Activated CD4-positive, CD25-positive, alpha-beta regulatory T cell (primary cell): ENCODE data around the gene NAA16.

Source experiments
- DNase-seq, 4 experiments: peaks; one replicate each; lab custom pipeline; 2025; lab: John Stamatoyannopoulos, UW

Gene NAA16

DNA sequence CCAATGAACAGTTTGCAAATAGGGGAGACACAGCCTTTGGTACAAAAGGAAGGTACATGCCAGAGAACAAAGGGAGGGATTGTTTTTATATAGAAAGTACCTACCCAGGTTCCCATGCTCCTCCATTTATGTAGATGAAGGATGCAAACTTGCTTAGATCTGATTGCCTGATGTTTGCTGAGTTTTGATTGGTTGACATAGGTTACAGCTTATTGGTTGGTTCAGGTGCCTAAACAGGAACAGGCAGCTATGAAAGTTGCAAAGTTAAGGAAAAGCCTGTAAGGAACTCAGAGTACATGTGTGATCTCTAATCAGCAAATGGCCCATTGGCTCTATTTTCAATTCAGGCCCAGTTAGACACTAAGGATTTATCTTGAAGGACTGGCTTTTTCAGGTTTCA is 6.5 kb upstream of the NAA16 start:
- no peak for DNase-seq

DNA sequence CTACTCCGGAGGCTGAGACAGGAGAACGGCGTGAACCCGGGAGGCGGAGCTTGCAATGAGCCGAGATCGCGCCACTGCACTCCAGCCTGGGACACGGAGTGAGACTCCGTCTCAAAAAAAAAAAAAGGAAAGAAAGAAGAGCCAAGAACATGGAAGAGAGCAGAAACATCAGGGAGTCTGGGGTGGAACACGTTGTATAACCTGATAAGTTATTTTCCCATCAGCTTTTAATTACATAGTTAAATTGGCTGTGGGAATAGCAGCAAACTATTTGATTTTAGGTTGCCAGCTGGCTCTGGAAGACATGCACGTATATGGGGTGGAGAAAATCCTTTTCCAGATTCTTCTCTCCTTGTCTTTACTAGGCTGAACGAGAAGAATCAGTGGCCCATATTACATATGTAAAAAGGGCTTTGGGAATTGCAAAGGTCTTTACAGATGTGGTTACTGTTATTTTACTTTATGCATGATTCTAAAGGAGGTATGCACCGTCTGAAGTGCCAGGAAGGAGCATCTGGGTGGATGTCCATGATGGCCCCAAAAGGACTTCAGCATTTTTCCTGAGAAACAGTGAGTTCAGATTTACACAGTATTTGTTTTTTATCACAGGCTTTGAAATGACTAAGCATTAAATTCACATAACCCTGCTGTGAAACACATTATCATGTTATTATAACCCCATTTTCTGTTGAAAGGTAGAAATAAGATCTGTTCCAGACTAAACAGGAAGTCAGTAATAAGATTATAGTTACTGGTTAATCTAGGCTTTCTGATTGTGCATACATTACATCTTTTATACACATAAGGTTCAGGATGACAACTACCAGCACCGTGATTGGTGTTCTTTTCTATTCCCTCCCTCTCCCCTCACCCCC is 4.6 kb upstream of the NAA16 start:
- DNase-seq = no peak

DNA sequence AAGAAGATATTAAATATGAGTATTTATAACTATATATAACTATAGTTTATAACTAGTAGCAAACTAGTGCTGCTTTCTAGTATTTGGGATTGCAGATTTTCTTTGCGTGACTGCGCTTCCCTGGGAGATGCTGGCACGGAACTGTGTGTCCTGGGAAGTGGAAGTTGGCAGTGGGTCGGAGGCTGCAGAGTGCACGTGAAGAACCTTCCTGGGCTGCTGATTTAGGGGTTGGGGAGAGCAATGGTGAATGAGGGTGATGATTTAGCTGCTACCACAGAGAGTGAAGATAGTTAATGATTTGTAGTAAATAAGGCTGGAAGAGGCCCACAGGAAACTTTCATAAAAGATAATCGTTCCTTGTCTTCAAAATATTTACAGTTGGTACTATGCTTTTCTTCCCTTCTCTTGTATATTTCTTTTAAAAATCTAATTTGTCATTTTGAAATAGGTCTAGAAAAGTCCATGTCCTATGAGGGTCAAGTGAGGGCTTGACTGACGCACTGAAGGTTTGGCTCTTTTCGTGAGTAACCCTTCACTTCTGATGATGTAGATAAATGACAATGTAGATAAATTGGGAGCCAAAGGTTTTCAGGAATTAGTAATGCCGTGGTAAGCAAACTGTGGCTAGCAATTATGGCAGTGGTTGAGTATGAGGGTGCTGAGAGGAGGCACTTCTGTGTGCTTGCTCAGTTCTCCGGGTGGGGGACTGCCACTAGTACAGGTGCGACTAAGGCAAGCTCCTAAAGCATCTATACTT is 3.0 kb upstream of the NAA16 start:
- no peak for DNase-seq

DNA sequence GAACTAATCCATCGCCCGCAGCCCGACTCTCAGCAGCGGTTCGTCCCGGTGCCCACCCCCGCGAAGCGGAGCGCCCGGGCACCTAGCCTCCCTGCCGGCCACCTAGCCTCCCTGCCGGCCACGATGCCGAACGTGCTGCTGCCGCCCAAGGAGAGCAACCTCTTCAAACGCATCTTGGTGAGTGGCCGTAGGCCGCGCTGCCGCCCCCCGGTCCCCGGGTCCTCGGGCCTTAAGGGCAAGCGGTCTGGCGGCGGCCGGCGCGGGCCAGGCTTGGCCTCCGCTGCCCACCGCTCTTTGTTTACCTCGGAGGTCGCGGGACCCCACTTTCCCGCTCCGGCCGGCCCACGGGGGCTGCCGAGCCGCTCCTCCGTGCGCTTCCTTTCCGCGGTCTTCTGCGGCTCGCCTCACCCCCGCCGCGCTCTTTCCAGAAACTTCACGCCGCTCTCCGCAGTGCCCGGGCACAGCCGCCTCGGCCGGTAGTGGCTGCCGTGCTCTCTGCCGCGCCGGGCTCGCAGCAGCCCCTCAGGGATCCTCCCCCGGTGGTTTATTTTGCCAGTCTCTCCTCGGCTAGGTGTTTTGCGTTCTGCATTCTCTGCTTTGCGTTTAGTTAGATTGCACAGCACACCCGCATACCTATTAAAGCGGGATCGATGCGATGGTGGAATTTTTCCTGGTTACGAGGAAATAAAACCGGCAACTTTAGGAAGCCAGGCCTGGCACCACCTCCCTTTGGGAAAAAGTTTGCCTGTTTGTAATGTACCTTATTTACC is 524 bp downstream of the NAA16 start:
- DNase-seq = peak in 3 of 4 experiments; percentile 30 to 38 (median 35)

DNA sequence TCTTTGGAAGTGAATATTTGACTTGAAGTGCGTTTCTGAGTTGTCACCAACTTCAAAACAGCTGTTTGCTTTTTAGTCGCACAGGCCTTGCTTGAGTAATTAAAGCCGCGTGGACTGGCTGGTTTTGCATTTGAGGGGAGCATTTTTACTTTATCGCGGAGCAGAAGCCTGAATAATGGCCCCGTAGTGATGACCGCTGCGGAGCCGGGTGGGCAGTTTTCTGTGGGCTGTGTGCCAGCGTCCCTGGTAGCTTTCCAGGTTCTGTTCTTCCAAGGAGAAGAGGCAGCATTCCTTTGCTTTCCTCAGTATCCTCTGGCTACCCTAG is 1.1 kb downstream of the NAA16 start:
- no peak for DNase-seq

DNA sequence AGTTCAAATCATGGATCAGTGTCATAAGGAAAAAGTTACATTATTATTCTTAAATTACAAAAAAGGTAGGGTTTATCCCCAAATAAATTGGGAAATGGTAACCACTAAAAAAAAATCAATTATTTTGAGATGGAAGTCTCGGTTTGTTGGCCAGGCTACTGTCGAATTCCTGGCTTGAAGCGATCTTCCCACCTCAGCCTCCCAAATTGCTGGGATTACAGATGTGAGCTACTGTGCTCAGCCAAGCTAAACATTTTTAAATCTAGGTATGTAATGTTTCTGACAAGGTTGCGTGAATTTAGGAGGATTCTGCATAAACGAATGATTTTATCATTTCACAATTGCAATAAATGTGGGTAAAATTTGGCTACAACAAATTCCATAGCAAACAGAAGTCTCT is 2.0 kb downstream of the NAA16 start:
- no peak for DNase-seq

DNA sequence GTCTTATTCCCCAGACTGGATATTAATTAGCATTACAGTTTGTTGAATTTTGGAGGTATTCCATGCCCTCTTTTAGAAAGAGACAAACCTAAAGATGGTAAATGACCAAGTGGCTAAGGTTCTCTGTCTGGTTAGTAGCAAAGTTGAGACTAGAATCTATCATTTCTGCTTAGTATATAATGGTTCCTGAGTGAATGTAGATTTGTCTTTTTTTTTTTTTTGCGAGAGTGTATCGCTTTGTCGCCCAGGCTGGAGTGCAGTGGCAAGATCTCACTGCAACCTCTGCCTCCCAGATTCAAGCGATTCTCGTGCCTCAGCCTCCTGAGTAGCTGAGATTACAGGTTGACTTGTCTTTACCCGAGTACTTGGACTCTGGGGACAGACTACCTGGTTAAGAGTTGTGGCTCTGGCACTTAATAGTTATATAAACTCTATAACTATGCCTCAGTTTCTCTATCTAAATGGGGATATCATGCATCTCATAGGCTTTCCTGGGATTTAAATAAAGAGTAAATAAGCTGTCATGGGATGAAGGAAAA is 2.7 kb downstream of the NAA16 start:
- no peak for DNase-seq

DNA sequence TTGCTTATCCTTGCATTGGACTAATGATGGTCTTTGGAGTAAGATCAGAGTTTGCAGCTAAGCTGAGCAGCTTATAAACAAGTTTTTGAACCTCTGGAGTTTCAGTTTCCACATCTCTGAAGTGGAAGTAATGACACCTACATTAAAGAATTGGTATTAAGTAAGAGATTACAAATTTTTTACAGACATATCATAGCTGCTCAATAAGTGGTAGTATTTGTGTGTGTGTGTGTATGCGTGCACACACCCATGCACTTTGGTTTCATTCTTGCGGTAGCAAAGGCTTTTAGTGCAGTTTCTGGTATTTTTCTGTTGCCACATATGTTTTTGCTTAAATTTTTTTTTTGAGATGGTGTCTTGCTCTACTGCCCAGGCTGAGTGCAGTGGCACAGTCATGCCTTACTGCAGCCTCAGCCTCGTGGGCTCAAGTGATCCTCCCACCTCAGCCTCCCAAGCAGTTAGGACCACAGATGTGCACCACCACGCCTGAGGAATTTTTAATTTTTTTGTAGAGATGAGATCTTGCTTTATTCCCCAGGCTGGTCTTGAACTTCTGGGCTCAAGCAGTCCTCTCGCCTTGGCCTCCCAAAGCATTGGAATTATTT is 4.5 kb downstream of the NAA16 start:
- DNase-seq = no peak

DNA sequence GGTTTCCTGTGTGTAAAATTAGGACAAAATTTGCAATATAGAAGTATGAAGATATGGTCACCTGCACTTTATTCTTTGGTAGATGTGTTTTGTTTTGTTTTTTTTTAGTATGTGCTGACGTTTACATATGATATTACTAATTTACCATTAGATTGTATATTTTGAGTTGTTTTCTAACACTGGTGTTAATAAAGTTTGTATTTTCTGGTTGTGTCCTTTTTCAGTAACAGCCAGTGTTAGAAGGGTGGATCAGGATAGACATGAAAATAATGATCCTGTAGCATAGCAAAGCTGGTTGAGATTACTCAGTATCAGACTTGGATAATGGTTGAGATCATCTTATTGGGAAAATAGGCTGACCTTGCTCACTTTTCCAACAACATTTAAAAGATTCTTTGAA is 6.2 kb downstream of the NAA16 start:
- no peak for DNase-seq

DNA sequence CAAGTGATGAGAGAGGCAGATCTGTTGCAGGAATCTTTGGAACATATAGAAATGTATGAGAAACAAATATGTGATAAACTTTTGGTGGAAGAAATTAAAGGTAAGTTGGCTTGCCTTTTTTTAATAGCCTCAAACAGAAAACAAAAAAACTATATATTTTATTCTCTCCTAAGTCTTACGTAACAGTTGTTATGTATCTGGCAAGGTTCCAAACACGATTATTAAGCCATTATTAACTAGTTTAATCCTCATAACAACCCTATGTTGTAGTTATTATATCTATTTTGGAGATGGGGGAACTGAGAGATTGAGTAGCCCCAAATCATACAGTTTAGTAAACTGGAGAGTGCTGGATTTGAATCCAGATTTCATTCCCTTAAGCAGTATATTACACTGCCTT is 14.7 kb downstream of the NAA16 start:
- no peak for DNase-seq

DNA sequence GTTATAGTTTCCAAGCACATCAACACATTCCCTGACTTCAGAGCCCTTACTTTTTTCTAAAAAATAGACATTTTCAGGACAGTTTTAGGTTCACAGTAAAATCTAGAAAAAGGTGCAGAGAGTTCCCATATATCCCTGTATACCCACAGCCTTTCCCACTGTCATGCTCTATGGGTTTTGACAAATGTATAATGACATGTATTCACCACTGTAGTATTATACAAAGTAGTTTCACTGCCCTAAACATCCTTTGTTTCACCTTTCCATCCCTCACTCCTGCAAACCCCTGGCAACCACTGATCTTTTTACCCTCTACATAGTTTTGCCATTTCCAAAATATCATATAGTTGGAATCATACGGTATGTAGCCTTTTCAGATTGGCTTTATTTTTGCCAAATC is 15.6 kb downstream of the NAA16 start:
- no peak for DNase-seq

DNA sequence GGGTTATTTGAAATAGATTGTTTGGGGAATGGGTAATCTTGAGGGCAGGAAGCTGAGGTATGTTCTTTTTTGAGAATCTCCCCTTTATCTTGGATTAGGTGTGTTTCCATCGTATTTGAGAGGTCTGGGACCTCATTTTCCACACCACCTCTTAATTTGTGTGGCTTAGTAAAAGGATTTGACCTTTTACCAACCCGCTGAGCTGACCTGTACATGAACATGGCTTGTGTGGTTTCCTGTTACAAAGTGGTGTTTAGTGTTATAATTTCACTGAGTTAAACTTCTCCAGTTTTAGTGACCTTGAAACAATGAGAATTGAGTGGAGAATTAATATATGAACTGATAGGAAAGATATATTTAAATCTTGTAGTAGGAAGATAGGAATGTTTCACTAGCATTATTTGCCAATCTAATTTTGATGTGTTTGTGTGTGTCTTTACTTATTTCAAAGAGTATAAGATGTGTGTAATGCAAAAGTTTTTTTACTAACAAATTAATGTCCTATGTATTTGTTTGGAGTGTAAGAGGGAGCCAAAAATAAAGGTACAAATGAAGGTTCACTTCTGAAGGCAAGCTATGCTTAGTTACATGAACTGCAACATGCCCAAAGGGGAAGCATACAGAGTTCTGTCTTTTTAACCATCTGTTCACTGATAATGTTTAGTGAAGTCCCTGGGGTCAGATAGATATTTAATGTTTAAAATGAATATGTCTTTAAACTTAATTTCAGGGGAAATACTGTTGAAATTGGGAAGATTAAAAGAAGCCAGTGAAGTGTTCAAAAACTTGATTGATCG is 17.1 kb downstream of the NAA16 start:
- DNase-seq = no peak

DNA sequence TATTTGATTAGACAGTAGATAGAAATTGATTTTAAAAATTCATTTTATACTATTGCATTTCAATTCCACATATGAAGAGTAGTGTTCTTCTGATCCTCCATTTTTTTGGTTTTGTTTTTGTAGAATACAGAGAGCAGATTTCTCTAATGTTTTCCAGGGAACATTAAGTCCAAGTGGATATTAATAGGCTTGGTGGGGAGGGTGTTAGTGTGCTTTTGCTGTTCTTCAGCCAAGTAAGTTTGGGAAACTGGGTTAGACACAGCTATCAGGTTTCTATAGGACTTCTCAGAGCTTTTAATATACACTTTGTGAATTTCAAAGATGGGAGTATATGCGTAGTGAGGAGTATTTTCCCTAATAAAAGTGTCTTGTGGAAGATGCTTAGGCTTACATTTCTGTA is 21.8 kb downstream of the NAA16 start:
- DNase-seq = no peak

DNA sequence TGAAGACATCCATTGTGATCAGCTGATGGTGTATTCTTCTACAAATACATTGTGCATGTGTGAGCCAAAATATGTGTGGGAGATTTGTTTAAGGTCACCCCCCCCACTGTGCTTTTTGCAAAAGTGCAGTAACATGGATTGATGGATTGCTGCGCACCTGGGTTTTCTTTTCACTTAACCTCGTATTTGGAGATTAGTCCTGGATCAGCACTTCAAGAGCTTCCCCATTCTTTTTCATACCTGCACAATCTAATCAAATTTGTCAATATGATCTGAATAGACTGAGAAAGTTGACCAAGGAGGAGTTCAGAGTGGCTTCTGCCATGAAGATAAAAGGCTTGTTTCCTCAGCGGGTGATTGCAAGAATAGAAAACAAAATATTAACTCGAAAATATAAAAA is 23.7 kb downstream of the NAA16 start:
- no peak for DNase-seq

DNA sequence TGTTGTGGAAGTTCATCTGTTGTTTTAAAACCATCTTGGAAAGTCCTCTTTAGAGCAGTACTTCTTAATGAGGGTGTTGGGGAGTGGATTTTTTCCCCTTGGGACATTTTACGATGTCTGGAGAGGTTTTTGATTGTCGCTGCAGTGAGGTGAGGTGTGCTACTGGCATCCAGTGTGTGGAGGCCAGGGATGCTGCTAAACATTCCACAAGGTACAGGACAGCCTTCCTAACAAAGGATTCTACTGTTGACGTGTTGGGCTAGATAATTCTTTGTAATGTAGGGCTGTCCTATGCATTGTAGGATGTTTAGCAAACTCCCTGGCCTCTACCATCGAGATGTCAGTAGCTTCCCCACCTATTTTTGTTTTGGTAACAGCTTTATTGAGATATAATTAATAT is 33.3 kb downstream of the NAA16 start:
- DNase-seq = no peak

DNA sequence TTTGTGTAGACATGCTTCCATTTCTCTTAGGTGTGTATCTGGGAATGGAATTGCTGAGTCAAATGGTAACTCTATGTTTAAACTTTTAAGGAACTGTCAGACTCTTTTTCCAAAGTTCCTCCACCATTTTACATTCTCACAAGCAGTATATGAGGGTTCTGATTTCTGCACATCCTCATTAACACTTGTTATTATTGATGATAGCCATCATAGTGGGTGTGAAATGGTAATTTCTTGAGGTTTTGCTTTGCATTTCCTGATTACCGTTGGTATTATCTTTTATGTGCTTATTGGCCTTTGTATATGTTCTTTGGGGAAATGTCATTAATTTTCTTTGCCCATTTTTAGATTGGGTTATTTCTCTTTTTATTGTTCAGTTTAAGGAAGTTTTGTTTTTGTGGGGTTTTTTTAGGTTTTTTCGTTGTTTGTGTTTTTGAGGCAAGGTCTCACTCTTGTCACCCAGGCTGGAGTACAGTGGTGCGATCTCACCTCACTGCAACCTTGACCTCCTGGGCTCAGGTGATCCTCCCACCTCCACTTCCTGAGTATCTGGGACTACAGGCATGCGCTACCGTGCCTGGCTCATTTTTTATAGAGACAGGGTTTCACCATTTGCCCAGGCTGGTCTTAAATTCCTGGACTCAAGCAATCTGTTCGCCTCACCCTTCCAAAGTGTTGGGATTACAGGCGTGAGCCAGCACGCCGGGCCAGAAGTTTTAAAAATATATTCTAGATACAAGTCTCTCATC is 34.3 kb downstream of the NAA16 start:
- no peak for DNase-seq

DNA sequence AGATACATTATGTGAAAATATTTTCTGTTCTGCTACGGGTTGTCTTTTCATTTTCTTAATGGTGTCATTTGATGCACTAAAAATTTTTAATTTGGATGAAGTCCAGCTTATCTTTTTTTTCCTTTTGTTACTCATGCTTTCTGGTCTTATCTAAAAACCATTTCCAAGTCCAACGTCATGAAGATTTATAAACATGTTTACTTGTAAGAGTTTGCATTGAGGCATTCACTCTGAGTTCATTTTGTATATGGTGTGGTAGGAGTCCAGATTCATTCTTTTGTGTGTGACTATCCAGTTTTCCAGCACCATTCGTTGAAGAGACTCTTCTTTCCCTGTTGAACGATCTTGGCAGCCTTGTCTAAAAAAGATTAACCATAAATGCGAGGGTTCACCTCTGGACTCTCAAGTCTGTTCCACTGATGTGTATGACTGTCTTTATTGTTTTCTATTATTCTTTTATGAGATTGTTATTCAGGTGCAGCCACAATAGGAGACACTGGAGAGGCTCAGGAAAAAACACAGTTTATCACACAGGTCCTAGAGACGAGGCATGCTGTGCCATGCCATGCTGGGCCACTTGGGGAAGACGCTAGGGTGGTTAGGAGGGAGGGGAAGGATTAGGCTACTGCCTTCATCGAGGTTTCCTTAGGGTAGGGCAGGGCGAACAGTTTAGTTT is 35.0 kb downstream of the NAA16 start:
- no peak for DNase-seq

DNA sequence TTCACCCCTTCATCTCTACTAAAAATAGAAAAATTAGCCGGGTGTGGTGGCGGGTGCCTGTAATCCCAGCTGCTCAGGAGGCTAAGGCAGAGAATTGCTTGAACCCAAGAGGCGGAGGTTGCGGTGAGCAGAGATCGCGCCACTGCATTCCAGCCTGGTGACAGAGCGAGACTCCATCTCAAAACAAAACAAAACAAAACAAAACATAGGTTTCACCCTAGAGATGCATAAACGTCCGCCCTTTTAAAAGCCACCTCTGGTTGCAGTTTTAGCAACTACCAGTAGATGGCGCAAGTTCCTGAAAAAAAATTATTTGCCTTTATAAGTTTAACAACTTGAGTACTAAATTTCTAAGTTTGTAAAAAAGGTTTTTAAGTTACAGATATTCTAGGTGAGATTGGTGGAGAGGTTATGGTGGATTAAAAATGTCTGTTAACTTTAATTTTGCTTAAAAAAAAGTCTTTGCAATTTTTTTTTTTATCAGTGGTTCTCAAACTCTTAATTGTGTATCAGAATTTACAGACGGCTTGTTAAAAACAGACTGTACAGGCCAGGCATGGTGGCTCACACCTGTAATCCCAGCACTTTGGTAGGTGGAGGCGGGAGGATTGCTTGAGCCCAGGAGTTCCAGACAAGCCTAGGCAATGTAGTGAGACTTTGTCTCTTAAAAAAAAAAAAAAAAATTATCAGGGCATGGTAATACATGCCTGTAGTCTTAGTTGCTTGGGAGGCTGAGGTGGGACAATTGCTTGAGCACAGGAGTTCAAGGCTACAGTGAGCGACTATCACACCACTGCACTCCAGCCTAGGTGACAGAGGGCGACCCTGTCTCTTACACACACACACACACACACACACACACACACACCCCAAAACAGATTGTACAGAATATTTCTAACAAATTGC is 42.1 kb downstream of the NAA16 start:
- peak in 1 of 4 experiments; percentile 2 for DNase-seq

DNA sequence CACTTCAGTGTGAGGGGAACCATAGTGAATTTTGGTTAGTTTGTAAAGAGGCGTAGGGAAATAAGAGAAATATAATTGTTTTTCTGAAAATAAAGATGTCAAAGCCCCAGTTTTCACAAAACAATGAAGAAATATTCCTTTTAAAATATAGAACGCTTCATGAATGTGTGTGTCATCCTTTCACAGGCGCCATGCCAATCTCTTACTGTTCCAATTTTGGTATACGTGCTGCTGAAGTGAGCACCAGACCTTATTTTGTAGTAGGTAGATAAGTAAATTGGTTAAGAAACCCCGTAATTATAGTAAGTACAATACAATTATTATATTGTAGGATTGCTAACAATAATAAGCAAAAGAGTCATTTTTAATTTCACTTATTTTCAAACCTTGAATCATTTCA is 43.3 kb downstream of the NAA16 start:
- no peak for DNase-seq
